GM18951 (cell line): Measurements from ENCODE around the gene ZFYVE21.
"Not testable (repeated sequence)": the region's sequence is repeated elsewhere in the genome, so short reads cannot be mapped to it uniquely, and the experiment has no call there.

Experiments
- POLR2A ChIP-seq: IDR thresholded peaks from 4 replicates; pipeline ENCODE4 v1.6.1; 2011; ENCODE audit warnings: mild to moderate bottlenecking; ENCODE audit not compliant: insufficient read length, insufficient read depth; ENCODE audit errors: extremely low read depth
- in situ Hi-C: fragments of 300-500 bp; cut with MboI; formaldehyde crosslinking; loops from one replicate; pipeline ENCODE4 v1.12.0; 2022; ENCODE audit warnings: low sequenced_read_pairs, mixed read lengths, inconsistent platforms; ENCODE audit not compliant: unreplicated experiment

Gene ZFYVE21

GRCh38 chr14:103772078-103772712, 56.6 kb downstream of the ZFYVE21 start:
- no peak for TF ChIP-seq POLR2A
- in situ Hi-C loops = no loop called here

DNA sequence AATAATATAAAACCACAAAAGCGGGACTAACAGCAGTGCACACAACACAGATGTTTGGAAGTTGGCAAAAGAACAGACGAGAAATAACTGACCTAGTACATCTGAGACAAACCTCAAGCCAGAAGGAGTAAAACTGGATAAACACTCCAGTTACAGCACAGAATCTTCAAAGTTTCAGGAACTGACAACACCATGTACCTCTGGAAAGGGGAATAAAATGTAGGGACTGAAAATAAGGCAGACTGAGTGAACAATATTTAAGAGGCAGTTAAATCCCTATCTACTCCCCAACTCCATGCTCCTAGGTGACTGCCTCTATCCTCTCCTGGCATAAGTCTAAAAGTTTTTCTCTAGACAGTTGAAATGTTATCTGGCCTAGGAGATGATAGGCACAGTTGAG, 57.9 kb downstream of the ZFYVE21 start:
- TF ChIP-seq POLR2A = no peak
- in situ Hi-C loops = no loop called here

- no peak for TF ChIP-seq POLR2A
- in situ Hi-C loops = no loop called here
These were observed 59.9 kb downstream of the ZFYVE21 start for GRCh38 chr14:103775506-103775905.

GRCh38 chr14:103776319-103776718, 60.7 kb downstream of the ZFYVE21 start:
- in situ Hi-C loops = not testable (repeated sequence)

- no peak for TF ChIP-seq POLR2A
These were observed 66.8 kb downstream of the ZFYVE21 start for GRCh38 chr14:103782376-103782775.

More at GRCh38 chr14:103782376-103782775, 66.8 kb downstream of the ZFYVE21 start:
- in situ Hi-C loops = no loop called here
